Measurements from ENCODE around the gene NAPEPLD.

GRCh38 chr7:103097041-103097440 lies 51.9 kb downstream of the NAPEPLD start:
- TF ChIP-seq SUZ12 (IDR thresholded peaks at IDR 0.05): no peak
- no peak for TF ChIP-seq BHLHE40 (IDR thresholded peaks at IDR 0.05; ENCODE audit: borderline replicate concordance)
- no peak for TF ChIP-seq SP1 (IDR thresholded peaks at IDR 0.05)
- TF ChIP-seq ELF4 (IDR thresholded peaks at IDR 0.05): no peak
- TF ChIP-seq L3MBTL2 (conservative IDR thresholded peaks at IDR 0.05): no peak
- no peak for TF ChIP-seq TARDBP (IDR thresholded peaks at IDR 0.05)
- TF ChIP-seq HDGF (IDR thresholded peaks at IDR 0.05; ENCODE audit: borderline replicate concordance): no peak
- no peak for TF ChIP-seq ARNT (IDR thresholded peaks at IDR 0.05)
- TF ChIP-seq FOXM1 (IDR thresholded peaks at IDR 0.05; ENCODE audit: borderline replicate concordance): no peak
- TF ChIP-seq ZNF384 (IDR thresholded peaks at IDR 0.05): no peak
- no peak for TF ChIP-seq FOXK2 (IDR thresholded peaks at IDR 0.05)
- TF ChIP-seq FOXA1 (IDR thresholded peaks at IDR 0.05): no peak
- TF ChIP-seq, protein P1, sequence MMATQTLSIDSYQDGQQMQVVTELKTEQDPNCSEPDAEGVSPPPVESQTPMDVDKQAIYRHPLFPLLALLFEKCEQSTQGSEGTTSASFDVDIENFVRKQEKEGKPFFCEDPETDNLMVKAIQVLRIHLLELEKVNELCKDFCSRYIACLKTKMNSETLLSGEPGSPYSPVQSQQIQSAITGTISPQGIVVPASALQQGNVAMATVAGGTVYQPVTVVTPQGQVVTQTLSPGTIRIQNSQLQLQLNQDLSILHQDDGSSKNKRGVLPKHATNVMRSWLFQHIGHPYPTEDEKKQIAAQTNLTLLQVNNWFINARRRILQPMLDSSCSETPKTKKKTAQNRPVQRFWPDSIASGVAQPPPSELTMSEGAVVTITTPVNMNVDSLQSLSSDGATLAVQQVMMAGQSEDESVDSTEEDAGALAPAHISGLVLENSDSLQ (IDR thresholded peaks at IDR 0.05): no peak

Measured in HEK293T (cell line).